ENCODE results near the gene NOTCH1.
A peak's percentile ranks its signal among the peaks of the same experiment; 100 is the strongest.

The NOTCH1 gene

GRCh38 chr9:136549010-136549980, 3.4 kb upstream of the NOTCH1 start:
- Histone ChIP-seq H3K79me2 (ENCODE audit: insufficient read depth, low read depth) (no peaks in the 10 kb centered on the region), H4K20me1 (ENCODE audit: insufficient read depth) (no peaks in the 10 kb centered on the region), H3K36me3 (ENCODE audit: insufficient read depth) (no peaks in the 10 kb centered on the region), H3K27ac (no peak overlapping the region), H3K4me2 (no peak overlapping the region), H3K4me1 (ENCODE audit: low read depth, poor library complexity, severe bottlenecking) (peaks cover 12% of the 10 kb centered on the region), H3K4me3 (IDR thresholded peaks at IDR 0.05; ENCODE audit: insufficient read depth, low read depth, low read length) (no peak overlapping the region), H2AFZ (ENCODE audit: low read depth) (no peak overlapping the region), H3K27me3 (ENCODE audit: insufficient read depth, low read depth) (peaks cover 92% of the 10 kb centered on the region), H3K9ac (no peak overlapping the region)
- TF ChIP-seq CTCF (conservative IDR thresholded peaks at IDR 0.05; ENCODE audit: low read depth, low read length) = no peak

- Histone ChIP-seq H2AFZ (ENCODE audit: low read depth) (no peak overlapping the region), H3K36me3 (ENCODE audit: insufficient read depth) (no peaks in the 10 kb centered on the region), H3K9ac (no peak overlapping the region), H4K20me1 (ENCODE audit: insufficient read depth) (no peaks in the 10 kb centered on the region), H3K4me1 (ENCODE audit: low read depth, poor library complexity, severe bottlenecking) (peaks cover 12% of the 10 kb centered on the region), H3K27me3 (ENCODE audit: insufficient read depth, low read depth) (peaks cover 92% of the 10 kb centered on the region), H3K4me3 (IDR thresholded peaks at IDR 0.05; ENCODE audit: insufficient read depth, low read depth, low read length) (no peak overlapping the region), H3K79me2 (ENCODE audit: insufficient read depth, low read depth) (no peaks in the 10 kb centered on the region), H3K27ac (no peak overlapping the region), H3K4me2 (no peak overlapping the region)
- no peak for TF ChIP-seq CTCF (conservative IDR thresholded peaks at IDR 0.05; ENCODE audit: low read depth, low read length)
Observed at GRCh38 chr9:136547508-136548215, 1.8 kb upstream of the NOTCH1 start.

- no peak for TF ChIP-seq CTCF (conservative IDR thresholded peaks at IDR 0.05; ENCODE audit: low read depth, low read length)
- no peaks in the 10 kb centered on the region for H4K20me1 ChIP-seq (ENCODE audit: insufficient read depth)
- H3K4me2 ChIP-seq = peak overlapping the region; percentile 66
- H3K36me3 ChIP-seq (ENCODE audit: insufficient read depth) = no peaks in the 10 kb centered on the region
- H2AFZ ChIP-seq (ENCODE audit: low read depth) = peak overlapping the region; percentile 76
- no peak overlapping the region for H3K27ac ChIP-seq
- no peaks in the 10 kb centered on the region for H3K79me2 ChIP-seq (ENCODE audit: insufficient read depth, low read depth)
- H3K4me1 ChIP-seq (ENCODE audit: low read depth, poor library complexity, severe bottlenecking) = peaks cover 12% of the 10 kb centered on the region
- H3K27me3 ChIP-seq (ENCODE audit: insufficient read depth, low read depth) = peaks cover 89% of the 10 kb centered on the region
- H3K4me3 ChIP-seq (IDR thresholded peaks at IDR 0.05; ENCODE audit: insufficient read depth, low read depth, low read length) = no peak overlapping the region
- peak overlapping the region; percentile 15; the same call in 1 of the 2 replicates for H3K9ac ChIP-seq
Observed at GRCh38 chr9:136546697-136547501, 1.1 kb upstream of the NOTCH1 start.

- Histone ChIP-seq H3K4me3 (IDR thresholded peaks at IDR 0.05; ENCODE audit: insufficient read depth, low read depth, low read length) (no peak overlapping the region), H3K4me2 (peak overlapping the region; percentile 68; the same call in 1 of the 2 replicates), H2AFZ (ENCODE audit: low read depth) (no peak overlapping the region; the same call in 1 of the 2 replicates), H3K4me1 (ENCODE audit: low read depth, poor library complexity, severe bottlenecking) (peaks cover 7% of the 10 kb centered on the region), H3K79me2 (ENCODE audit: insufficient read depth, low read depth) (no peaks in the 10 kb centered on the region), H3K9ac (no peak overlapping the region), H3K27ac (no peak overlapping the region), H3K36me3 (ENCODE audit: insufficient read depth) (no peaks in the 10 kb centered on the region), H4K20me1 (ENCODE audit: insufficient read depth) (no peaks in the 10 kb centered on the region), H3K27me3 (ENCODE audit: insufficient read depth, low read depth) (peaks cover 85% of the 10 kb centered on the region)
- TF ChIP-seq CTCF (conservative IDR thresholded peaks at IDR 0.05; ENCODE audit: low read depth, low read length) = no peak
Observed at GRCh38 chr9:136545692-136545964, 220 bp downstream of the NOTCH1 start.
